ENCODE data around the gene BBS9. TPM values are rescaled to one million over a fixed set of nuclear protein-coding genes. Genes with fewer than 3 reads are reported as not detected.

Gene BBS9
- total RNA-seq, 2 experiments from 2014 or later: 7.0 to 7.4 TPM

DNA sequence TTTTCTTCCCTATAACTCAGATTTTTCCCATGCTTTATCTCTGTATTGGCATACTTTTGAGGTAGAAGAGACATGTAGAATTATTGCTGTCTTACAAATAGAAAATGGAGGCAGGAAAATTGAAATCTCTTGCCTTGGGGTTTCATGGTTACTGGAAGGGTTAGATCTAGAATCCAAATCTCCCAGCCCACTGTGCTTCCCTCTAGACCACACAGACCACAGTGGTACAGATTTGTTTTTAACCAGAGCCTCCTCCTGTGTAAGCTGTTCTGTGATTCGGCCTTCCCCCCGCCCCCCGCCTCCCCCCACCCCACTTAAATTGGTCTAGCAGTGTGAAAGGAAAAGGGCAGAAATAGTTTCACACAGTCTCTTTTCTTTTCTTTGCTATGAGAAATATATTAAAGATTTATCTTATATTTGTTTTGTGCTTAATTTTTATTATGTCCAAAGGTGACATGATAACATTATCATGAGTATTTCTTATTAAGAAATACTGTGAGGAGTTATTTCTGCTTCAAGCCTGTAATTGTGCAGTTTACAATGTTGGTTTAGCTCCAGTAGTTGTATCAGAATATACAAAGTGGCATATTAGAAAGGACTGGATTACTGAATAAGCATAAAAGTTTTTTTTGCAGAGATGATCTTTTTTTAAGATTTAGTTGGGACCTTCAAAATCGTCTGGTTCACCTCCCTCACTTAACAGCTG is 407.2 kb downstream of the BBS9 start:
- no peaks in the 10 kb centered on the region for H3K27me3 Mint-ChIP-seq (ENCODE audit: low read depth)
- peaks cover 17% of the 10 kb centered on the region for H3K9me3 Mint-ChIP-seq
- no peak overlapping the region for H3K27ac Mint-ChIP-seq
- H3K4me1 Mint-ChIP-seq (ENCODE audit: low read depth): no peaks in the 10 kb centered on the region
- H3K4me3 Mint-ChIP-seq: no peak overlapping the region
- intact Hi-C loops (cut with micrococcal nuclease): no loop called here
- DNase-seq: no peak
- H3K36me3 Mint-ChIP-seq (ENCODE audit: low read depth): peaks cover 65% of the 10 kb centered on the region
- CTCF ChIA-PET: no interaction called here

DNA sequence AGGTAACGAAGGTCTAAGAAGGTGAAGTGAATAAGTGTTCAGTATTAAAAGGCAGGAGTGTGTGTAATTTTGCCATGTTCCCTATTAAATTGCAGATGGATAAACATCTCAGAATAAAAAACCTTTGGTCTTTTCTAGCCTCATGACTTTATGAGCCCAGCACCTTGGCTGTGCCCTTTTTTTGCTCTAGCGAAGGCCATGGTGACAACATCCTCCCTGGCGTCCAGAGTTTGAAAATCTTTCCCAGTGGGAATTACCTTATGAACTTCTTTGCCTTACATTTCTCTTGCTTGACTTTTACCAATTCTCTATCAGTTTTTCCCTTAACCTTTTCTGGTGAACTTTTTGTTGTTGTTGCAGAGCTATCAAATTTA is 407.7 kb downstream of the BBS9 start:
- CTCF ChIA-PET: no interaction called here
- peaks cover 17% of the 10 kb centered on the region for H3K9me3 Mint-ChIP-seq
- no peak for DNase-seq
- peaks cover 65% of the 10 kb centered on the region for H3K36me3 Mint-ChIP-seq (ENCODE audit: low read depth)
- no peaks in the 10 kb centered on the region for H3K27me3 Mint-ChIP-seq (ENCODE audit: low read depth)
- no peaks in the 10 kb centered on the region for H3K4me1 Mint-ChIP-seq (ENCODE audit: low read depth)
- H3K4me3 Mint-ChIP-seq: no peak overlapping the region
- intact Hi-C loops (cut with micrococcal nuclease): no loop called here
- H3K27ac Mint-ChIP-seq: no peak overlapping the region

DNA sequence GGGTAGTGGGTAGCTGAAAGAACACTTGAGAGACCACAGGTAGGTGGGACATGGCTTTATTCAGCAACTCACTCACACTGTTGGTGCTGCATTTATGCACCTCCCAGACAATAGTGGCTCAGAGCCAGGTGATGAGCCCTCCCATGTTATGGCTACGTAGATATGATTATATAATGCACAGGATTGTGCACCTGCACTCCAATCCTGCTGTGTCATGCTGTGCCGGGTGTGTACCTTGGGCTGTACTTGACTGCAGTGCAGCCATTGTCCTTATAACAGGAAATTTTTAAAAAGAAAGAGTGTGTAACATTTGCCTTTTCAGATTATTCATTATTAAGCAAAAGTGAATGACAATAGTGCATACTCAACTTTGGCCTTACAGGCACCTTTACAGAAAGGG is 409.8 kb downstream of the BBS9 start:
- H3K4me3 Mint-ChIP-seq: no peak overlapping the region
- peaks cover 62% of the 10 kb centered on the region for H3K36me3 Mint-ChIP-seq (ENCODE audit: low read depth)
- no peak for DNase-seq
- no peaks in the 10 kb centered on the region for H3K27me3 Mint-ChIP-seq (ENCODE audit: low read depth)
- CTCF ChIA-PET: no interaction called here
- intact Hi-C loops (cut with micrococcal nuclease): no loop called here
- H3K27ac Mint-ChIP-seq: no peak overlapping the region
- no peaks in the 10 kb centered on the region for H3K4me1 Mint-ChIP-seq (ENCODE audit: low read depth)
- H3K9me3 Mint-ChIP-seq: peaks cover 20% of the 10 kb centered on the region

DNA sequence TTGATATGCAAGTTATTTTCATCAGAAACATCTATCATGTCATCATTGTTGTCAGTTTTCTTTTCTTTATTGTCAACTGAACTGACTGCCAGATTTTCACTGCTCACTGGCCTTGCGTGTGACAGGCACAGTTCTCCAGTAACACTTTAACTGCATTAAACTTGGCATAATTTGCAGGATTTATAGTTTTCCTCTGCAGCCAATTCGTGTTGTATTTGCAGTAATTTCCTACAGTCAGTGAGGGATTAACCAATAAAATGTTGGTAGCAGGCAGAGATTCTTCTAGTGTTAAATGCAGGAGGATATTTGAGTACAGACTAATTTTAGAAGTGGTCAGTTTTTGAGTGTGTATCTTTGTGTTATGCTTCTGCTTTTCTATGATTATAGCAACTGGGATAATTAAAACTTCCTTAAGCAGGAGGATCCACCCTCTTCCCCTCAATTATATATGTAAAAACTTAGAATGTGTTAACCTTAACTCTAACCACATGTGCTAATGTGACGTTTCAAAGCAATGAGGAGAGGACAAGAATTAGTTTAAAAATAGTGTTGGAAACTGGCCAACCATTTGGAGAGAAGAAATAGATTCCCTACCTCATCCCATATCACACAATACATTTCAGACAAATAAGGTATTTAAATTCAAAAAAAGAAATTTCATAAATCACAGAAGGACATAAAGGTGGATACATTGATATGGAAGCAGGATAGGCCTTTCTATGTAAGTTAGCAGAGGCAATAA is 410.5 kb downstream of the BBS9 start:
- intact Hi-C loops (cut with micrococcal nuclease): no loop called here
- H3K9me3 Mint-ChIP-seq: peaks cover 20% of the 10 kb centered on the region

DNA sequence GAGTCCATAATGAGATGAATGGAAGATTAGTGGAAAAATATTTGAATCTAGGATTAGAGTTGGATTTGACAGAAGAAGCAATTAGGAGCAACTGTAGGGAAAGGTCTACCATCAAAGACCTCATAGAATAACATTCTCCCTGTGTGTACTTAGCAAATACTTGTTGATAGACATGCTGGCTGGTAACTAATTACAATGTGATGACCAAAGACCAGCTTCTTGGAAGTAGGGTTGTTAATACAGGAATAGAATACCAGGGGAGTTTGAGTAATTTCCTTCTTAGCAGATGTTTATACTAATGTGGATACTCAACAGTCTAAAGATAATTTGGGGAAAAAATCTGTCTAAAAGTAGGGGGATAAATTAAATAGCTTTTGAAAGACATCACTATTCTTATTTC is 418.5 kb downstream of the BBS9 start:
- Mint-ChIP-seq H3K27ac (no peak overlapping the region), H3K9me3 (no peaks in the 10 kb centered on the region), H3K4me1 (ENCODE audit: low read depth) (no peaks in the 10 kb centered on the region), H3K36me3 (ENCODE audit: low read depth) (peaks cover 20% of the 10 kb centered on the region), H3K4me3 (no peak overlapping the region), H3K27me3 (ENCODE audit: low read depth) (no peaks in the 10 kb centered on the region)
- intact Hi-C loops (cut with micrococcal nuclease): no loop called here
- no peak for DNase-seq
- CTCF ChIA-PET: no interaction called here

More for the DNA sequence above, 410.5 kb downstream of the BBS9 start:
- Mint-ChIP-seq H3K4me1 (ENCODE audit: low read depth) (no peaks in the 10 kb centered on the region), H3K36me3 (ENCODE audit: low read depth) (peaks cover 58% of the 10 kb centered on the region), H3K27ac (no peak overlapping the region), H3K4me3 (no peak overlapping the region), H3K27me3 (ENCODE audit: low read depth) (no peaks in the 10 kb centered on the region)
- no peak for DNase-seq
- CTCF ChIA-PET: no interaction called here

DNA sequence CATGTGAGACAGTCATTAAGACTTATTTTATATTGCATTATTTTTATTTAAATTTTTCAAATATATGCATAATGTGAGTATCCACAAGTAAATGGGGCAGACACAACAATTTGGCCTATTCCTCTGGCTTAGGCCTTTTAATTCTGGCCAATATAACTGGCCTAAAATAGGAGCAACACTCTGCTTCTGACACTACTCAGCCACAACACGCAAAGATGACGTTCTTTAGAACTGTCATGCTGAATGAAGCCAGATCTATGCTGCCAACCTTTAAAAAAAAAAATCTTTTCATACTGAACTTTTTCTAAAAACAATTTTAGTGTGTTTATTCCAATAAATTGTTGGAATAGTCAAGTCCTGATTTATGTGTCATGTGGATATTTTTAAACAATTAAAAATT is 421.0 kb downstream of the BBS9 start:
- intact Hi-C loops (cut with micrococcal nuclease): no loop called here
- CTCF ChIA-PET: no interaction called here
- H3K27me3 Mint-ChIP-seq (ENCODE audit: low read depth): no peaks in the 10 kb centered on the region
- no peak overlapping the region for H3K27ac Mint-ChIP-seq
- no peaks in the 10 kb centered on the region for H3K9me3 Mint-ChIP-seq
- peaks cover 9% of the 10 kb centered on the region for H3K36me3 Mint-ChIP-seq (ENCODE audit: low read depth)
- no peak for DNase-seq
- H3K4me1 Mint-ChIP-seq (ENCODE audit: low read depth): no peaks in the 10 kb centered on the region
- H3K4me3 Mint-ChIP-seq: no peak overlapping the region

DNA sequence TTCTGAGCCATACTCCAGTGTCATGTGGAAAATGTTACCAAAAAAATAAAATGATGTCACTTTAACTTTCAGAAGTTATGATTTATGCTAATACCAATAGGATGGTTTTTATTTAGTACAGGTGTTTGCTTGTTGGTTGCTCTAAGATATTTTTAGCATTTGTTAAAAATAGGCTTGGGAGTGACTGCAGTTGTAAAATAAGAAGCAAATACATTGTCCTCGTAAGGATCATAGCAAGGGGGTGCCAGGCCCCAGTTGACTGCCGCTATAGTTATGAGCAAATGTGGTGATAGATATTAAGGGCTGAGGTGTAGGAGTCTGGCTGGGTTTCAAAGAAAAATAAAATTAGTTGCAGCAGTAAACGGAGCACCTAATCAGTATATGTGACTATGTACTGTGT is 421.6 kb downstream of the BBS9 start:
- intact Hi-C loops (cut with micrococcal nuclease): no loop called here
- DNase-seq: no peak
- CTCF ChIA-PET: no interaction called here
- Mint-ChIP-seq H3K27ac (no peak overlapping the region), H3K9me3 (no peaks in the 10 kb centered on the region), H3K4me3 (no peak overlapping the region), H3K27me3 (ENCODE audit: low read depth) (no peaks in the 10 kb centered on the region), H3K36me3 (ENCODE audit: low read depth) (peaks cover 9% of the 10 kb centered on the region), H3K4me1 (ENCODE audit: low read depth) (no peaks in the 10 kb centered on the region)

DNA sequence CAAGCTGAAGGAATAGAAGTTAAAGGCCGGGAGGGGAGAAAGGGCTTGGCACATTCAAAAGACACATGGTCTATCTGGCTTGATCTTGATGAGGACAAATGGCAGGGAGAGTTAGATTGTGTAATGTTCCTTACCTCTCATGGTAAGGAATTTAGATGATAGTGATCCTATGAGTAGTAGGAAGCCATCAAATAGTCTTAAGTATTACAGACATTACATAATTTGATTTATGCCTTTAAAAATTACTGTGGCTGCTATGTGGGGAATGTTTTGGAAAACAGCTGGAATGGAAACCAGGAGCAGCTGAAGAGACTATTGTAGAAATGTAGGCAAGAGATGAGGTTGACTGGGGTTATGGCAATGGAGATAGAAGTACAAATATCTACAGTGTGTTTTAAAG is 424.7 kb downstream of the BBS9 start:
- Mint-ChIP-seq H3K36me3 (ENCODE audit: low read depth) (peaks cover 2% of the 10 kb centered on the region), H3K27ac (no peak overlapping the region), H3K9me3 (no peaks in the 10 kb centered on the region), H3K4me1 (ENCODE audit: low read depth) (no peaks in the 10 kb centered on the region), H3K27me3 (ENCODE audit: low read depth) (no peaks in the 10 kb centered on the region), H3K4me3 (no peak overlapping the region)
- CTCF ChIA-PET: interaction anchor here (0.6 kb wide), 1 partner anchor 312 kb away, joined by 4 read pairs; no protein-coding TSS in a partner anchor
- intact Hi-C loops (cut with micrococcal nuclease): no loop called here
- DNase-seq: no peak

DNA sequence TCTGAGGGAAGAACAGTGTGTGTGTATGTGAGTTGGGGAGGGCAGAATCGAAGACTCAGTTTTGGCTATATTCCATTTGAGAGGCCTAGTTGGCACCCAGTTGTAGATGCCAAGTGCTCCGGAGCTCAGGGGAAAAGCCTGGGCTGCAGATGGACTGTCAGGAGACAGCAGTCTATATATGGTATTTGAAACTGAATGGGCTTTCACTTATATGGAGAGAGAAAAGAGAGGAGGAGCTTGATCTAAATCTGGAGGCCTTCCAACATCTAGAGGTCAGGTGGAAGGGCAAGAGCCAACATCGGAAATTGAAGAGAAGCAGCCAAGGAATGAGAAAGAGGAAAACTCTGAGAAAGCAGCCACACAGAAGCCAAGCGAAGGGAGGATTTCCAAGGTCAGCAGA is 425.2 kb downstream of the BBS9 start:
- Mint-ChIP-seq H3K27ac (no peak overlapping the region), H3K4me3 (no peak overlapping the region), H3K27me3 (ENCODE audit: low read depth) (no peaks in the 10 kb centered on the region), H3K36me3 (ENCODE audit: low read depth) (peaks cover 2% of the 10 kb centered on the region), H3K4me1 (ENCODE audit: low read depth) (no peaks in the 10 kb centered on the region), H3K9me3 (no peaks in the 10 kb centered on the region)
- CTCF ChIA-PET: no interaction called here
- DNase-seq: no peak
- intact Hi-C loops (cut with micrococcal nuclease): no loop called here

DNA sequence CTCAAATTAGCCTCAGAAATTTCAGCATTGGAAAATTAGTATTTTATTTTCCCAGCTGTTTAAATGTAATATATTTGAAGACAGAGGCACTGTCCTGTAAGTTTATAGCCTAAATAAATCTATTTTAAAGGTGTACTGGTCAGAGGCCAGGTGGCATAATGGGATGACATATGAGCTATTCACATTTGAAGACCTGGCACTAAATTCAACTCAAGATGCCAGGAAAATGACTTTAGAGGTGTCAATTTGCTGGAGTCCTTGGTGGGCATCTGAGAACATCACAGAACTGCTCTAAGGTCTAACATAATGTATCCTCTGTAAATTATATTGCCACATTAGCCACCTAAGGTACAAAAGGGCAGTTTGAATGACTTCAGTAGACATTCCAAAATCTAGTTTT is 427.1 kb downstream of the BBS9 start:
- CTCF ChIA-PET: no interaction called here
- peaks cover 2% of the 10 kb centered on the region for H3K36me3 Mint-ChIP-seq (ENCODE audit: low read depth)
- no peaks in the 10 kb centered on the region for H3K27me3 Mint-ChIP-seq (ENCODE audit: low read depth)
- no peak overlapping the region for H3K27ac Mint-ChIP-seq
- no peak for DNase-seq
- no peaks in the 10 kb centered on the region for H3K4me1 Mint-ChIP-seq (ENCODE audit: low read depth)
- H3K9me3 Mint-ChIP-seq: no peaks in the 10 kb centered on the region
- no peak overlapping the region for H3K4me3 Mint-ChIP-seq
- intact Hi-C loops (cut with micrococcal nuclease): no loop called here

DNA sequence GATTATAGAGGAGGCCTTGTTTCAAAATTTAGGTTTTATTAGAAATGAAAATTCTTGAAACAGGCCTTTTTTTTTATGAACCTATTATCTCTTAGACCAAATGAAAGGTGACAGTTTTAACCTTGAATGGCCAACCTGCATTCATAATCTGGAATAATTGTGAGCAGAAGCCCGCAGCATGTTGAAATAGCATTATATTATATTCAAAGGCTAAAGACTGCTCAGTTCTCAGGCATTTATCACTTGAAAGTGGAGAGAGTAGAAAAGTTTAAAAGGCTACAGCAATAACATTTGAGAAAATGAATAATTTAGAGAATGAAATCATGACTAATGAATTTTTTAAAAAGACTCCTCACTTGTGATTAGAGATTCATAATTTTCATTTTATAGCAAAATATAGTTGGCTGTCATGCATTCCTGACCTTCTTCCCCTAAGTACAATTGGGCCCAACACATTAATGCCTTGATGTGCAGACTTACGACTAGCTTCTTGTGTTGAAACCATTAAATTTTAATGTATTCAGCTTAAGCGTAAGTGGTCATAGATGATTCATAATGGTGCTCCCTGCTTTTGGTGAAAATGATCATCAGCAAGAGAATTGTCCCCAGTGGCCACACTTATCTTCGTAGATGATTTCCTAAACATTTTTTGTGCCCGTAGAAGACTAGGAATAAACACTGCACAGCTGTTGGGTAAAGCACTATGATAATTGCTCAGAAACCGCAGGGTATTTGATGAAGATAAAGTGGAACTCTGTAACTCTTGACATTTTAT is 429.4 kb downstream of the BBS9 start:
- CTCF ChIA-PET: interaction anchor here (0.6 kb wide), 1 partner anchor 38 kb away, joined by 5 read pairs; no protein-coding TSS in a partner anchor
- Mint-ChIP-seq H3K9me3 (no peaks in the 10 kb centered on the region), H3K27me3 (ENCODE audit: low read depth) (no peaks in the 10 kb centered on the region), H3K4me1 (ENCODE audit: low read depth) (no peaks in the 10 kb centered on the region), H3K27ac (no peak overlapping the region), H3K36me3 (ENCODE audit: low read depth) (peaks cover 2% of the 10 kb centered on the region), H3K4me3 (no peak overlapping the region)
- intact Hi-C loops (cut with micrococcal nuclease): no loop called here
- DNase-seq: no peak

DNA sequence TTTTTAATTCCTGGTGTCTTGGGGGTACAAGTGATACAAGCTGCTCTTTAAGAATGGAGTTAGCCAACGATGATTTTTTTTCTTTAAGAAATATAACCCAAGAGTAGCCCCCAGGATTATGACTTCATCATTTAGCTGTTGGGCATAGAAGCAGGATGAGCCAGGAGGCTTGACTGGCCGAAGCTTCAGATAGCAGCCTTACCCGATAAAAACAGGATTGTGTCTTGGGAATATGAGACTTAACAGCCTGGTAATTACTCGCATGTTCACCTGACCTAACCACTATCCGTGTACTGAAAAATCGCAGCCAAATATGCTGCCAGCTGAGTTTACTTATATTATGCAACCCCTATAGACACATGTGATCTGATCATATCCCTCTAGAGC is 430.0 kb downstream of the BBS9 start:
- Mint-ChIP-seq H3K36me3 (ENCODE audit: low read depth) (peaks cover 2% of the 10 kb centered on the region), H3K4me1 (ENCODE audit: low read depth) (no peaks in the 10 kb centered on the region), H3K27me3 (ENCODE audit: low read depth) (no peaks in the 10 kb centered on the region), H3K4me3 (no peak overlapping the region), H3K9me3 (no peaks in the 10 kb centered on the region), H3K27ac (no peak overlapping the region)
- no peak for DNase-seq
- intact Hi-C loops (cut with micrococcal nuclease): no loop called here
- CTCF ChIA-PET: no interaction called here

DNA sequence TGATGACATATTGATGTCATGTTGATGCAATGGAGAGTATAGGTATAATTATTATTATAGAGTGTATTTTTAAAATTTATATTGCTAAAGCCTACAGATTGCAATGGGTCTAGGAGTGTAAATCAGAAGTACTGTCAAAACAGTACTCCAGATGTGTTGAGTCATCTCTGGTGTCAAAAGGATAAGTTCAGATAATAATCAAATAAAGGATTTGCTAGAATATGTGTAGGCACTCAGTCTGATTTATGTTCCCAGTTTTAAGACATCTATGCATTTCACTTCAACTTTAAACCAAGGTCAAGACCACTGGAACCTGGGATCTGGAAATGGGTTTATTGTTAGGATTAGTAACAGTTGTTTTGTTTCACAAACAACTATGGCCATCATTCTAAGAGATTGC is 433.6 kb downstream of the BBS9 start:
- Mint-ChIP-seq H3K27ac (no peak overlapping the region), H3K4me1 (ENCODE audit: low read depth) (no peaks in the 10 kb centered on the region), H3K36me3 (ENCODE audit: low read depth) (peaks cover 2% of the 10 kb centered on the region), H3K9me3 (no peaks in the 10 kb centered on the region), H3K4me3 (no peak overlapping the region), H3K27me3 (ENCODE audit: low read depth) (no peaks in the 10 kb centered on the region)
- intact Hi-C loops (cut with micrococcal nuclease): no loop called here
- no peak for DNase-seq
- CTCF ChIA-PET: no interaction called here
